Measurements from ENCODE around the gene CFAP46. TPM values are rescaled to one million over a fixed set of nuclear protein-coding genes. Genes with fewer than 3 reads are reported as not detected.

CFAP46 gene
- total RNA-seq, 1 donor from 2014 or later = 1.6 TPM

DNA sequence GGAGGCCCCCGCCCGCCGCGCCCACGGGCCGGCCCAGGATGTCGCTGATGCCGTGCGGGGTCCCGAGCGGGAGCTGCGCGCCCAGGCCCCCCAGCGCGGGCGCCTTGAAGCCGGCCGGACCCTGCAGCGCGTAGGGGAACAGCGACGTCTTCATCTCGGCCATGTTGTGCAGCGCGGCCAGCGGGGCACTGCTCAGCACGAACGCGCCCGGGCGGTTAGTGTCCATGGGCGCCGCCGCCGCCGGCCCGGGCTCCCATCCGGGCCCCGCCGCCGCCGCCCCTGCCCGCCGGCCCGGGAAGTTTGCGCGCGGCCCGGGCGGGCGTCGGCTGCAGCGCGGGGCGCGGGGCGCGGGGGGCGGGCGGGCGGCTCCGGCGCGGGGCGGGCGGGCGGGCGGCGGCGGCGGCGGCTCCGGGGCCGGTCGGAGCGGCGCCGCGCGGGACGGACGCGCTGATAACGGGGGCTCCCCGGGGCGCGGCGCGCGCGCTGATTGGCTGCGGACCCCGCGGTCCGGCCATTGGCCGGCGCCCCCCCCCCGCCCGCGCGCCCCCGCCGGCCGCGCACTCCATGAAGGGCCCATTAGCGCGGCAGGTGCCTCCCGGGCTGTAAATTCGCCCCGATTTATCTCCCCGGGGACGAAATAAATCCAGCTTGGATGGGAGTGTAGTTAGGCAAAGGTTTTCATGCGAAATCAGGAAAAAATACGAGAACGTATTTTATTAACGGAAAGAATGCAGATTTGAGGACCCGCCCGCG lies 156.5 kb downstream of the CFAP46 start, which contains the start of gene NKX6-2:
TSS of gene NKX6-2 (minus strand) at position 425 of the 753 bp plus-strand sequence. CDS start at position 226, 199 bp downstream.
- Histone ChIP-seq H3F3A (ENCODE audit: low read depth) (peaks cover 21% of the 10 kb centered on the region), H3K4me3 (peak within 1 kb of the TSS; percentile 40), H3K27me3 (peaks cover 98% of the 10 kb centered on the region), H3K9ac (no peak within 1 kb of the TSS), H3K79me2 (ENCODE audit: low read depth) (no peaks in the 10 kb centered on the region), H3K27ac (no peak within 1 kb of the TSS), H3K4me1 (peaks cover 29% of the 10 kb centered on the region), H3K9me3 (ENCODE audit: low read depth) (no peaks in the 10 kb centered on the region), H2AFZ (replicated peaks) (no peak within 1 kb of the TSS), H3K4me2 (peak within 1 kb of the TSS; percentile 85), H3K36me3 (no peaks in the 10 kb centered on the region), H4K20me1 (ENCODE audit: low read depth) (peaks cover 87% of the 10 kb centered on the region)
- peak; percentile 70 for DNase-seq (ENCODE audit: low spot score)
- Mint-ChIP-seq H3K27me3 (ENCODE audit: insufficient read depth, low read depth) (peaks cover 45% of the 10 kb centered on the region), H3K4me1 (peaks cover 11% of the 10 kb centered on the region), H3K36me3 (peaks cover 7% of the 10 kb centered on the region), H3K4me3 (peak within 1 kb of the TSS; percentile 60), H3K27ac (no peak within 1 kb of the TSS), H3K9me3 (no peaks in the 10 kb centered on the region)
- TF ChIP-seq, protein P1, sequence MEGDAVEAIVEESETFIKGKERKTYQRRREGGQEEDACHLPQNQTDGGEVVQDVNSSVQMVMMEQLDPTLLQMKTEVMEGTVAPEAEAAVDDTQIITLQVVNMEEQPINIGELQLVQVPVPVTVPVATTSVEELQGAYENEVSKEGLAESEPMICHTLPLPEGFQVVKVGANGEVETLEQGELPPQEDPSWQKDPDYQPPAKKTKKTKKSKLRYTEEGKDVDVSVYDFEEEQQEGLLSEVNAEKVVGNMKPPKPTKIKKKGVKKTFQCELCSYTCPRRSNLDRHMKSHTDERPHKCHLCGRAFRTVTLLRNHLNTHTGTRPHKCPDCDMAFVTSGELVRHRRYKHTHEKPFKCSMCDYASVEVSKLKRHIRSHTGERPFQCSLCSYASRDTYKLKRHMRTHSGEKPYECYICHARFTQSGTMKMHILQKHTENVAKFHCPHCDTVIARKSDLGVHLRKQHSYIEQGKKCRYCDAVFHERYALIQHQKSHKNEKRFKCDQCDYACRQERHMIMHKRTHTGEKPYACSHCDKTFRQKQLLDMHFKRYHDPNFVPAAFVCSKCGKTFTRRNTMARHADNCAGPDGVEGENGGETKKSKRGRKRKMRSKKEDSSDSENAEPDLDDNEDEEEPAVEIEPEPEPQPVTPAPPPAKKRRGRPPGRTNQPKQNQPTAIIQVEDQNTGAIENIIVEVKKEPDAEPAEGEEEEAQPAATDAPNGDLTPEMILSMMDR (IDR thresholded peaks at IDR 0.05) = no peak
- no peak for TF ChIP-seq EZH2phosphoT487 (IDR thresholded peaks at IDR 0.05)
- no peak for TF ChIP-seq EZH2 (IDR thresholded peaks at IDR 0.05)

DNA sequence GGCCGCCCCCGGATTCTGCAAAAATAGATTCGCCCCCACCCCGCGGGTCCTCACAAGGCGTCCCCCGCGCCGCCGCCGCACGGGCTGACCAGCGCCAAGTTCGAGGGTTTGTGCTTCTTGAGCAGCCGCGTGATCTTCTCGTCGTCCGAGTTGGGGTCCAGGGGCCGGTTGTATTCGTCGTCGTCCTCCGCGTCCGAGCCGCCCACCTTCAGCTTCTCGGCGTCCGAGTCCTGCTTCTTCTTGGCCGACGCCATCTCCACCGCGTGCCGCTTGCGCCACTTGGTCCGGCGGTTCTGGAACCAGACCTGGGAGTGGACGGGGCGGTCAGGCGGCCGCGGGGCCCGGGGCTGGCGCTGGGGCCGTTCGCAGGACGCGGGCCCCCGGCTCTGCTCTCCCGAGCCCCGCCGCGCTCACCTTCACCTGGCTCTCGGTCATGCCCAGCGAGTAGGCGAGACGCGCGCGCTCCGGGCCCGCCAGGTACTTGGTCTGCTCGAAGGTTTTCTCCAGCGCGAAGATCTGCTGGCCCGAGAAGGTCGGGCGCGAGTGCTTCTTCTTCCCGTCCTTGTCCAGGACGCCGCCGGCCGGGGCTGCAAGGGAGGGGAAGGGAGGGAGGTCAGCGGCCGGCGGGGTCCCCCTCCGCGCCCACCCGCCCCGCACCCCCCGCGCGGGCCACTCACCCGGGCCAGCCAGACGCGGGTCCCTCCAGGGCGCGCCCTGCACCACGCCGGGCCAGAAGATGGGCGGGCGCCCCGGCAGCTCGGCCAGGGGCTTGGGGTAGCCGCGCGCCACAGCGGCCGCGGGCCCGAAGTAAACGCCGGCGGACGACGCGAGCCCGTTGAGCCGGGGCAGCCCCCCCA lies 157.3 kb downstream of the CFAP46 start:
- TF ChIP-seq, protein P1 (IDR thresholded peaks at IDR 0.05) = no peak
- TF ChIP-seq EZH2 (IDR thresholded peaks at IDR 0.05) = peak; percentile 99
- peak; percentile 95 for TF ChIP-seq EZH2phosphoT487 (IDR thresholded peaks at IDR 0.05)
- no peaks in the 10 kb centered on the region for H3K36me3 ChIP-seq
- H3K27ac ChIP-seq = no peak overlapping the region
- no peak overlapping the region for H3K9ac ChIP-seq
- no peaks in the 10 kb centered on the region for H3K79me2 ChIP-seq (ENCODE audit: low read depth)
- H4K20me1 ChIP-seq (ENCODE audit: low read depth) = peaks cover 84% of the 10 kb centered on the region
- peak overlapping the region; percentile 85 for H3K4me2 ChIP-seq
- DNase-seq (ENCODE audit: low spot score) = peak; percentile 56
- peaks cover 21% of the 10 kb centered on the region for H3F3A ChIP-seq (ENCODE audit: low read depth)
- Mint-ChIP-seq H3K36me3 (peaks cover 7% of the 10 kb centered on the region), H3K4me1 (peaks cover 11% of the 10 kb centered on the region), H3K27ac (no peak overlapping the region), H3K4me3 (no peak overlapping the region), H3K27me3 (ENCODE audit: insufficient read depth, low read depth) (peaks cover 43% of the 10 kb centered on the region), H3K9me3 (no peaks in the 10 kb centered on the region)
- H2AFZ ChIP-seq (replicated peaks) = no peak overlapping the region
- H3K9me3 ChIP-seq (ENCODE audit: low read depth) = no peaks in the 10 kb centered on the region
- H3K4me1 ChIP-seq = peaks cover 29% of the 10 kb centered on the region
- peak overlapping the region; percentile 40 for H3K4me3 ChIP-seq
- H3K27me3 ChIP-seq = peaks cover 98% of the 10 kb centered on the region

DNA sequence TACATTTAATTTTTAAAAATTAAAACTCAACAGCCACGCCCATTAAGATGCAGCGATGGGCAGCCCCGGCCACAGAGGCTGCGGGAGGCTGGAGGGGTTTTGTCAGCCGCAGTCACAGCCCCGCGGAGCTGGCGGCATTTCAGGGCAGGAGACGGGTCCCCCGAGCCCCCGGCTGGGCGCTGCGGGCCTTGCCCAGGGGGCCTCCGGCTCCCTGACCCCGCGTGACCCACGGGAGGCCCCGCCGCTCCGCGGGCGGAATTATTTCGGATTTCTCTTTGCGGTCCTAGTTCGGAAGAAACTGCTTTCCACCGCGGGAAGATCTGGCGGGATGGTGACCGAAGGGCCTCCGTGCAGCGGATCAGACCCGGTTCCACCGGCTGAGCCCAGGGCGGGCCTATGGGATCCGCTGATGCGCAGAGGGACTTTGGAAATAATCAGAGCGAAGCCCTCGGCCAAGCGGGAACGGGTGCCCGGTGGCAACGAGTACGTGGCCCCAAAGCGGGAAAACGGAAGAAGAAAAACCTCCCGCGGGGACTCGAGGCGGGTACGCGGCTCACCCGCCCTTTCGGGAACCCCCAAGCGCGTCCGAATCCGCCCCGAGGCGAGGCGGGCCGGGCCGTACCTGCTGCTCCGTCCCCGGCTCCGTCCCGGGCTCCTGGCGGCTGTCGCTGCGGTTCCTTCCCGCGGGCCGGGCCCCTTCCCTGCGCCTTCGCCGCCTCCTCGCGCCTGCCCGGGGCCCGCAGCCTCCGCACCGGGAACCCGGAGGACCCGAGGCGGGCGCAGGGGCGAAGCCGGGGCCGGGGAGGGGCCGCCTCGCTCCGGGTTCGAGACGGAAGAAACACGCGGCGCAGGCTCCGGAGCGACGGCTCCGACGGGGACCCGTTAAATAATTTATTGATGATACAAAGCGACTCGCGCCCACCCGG lies 158.2 kb downstream of the CFAP46 start:
- Histone ChIP-seq H3K9me3 (ENCODE audit: low read depth) (no peaks in the 10 kb centered on the region), H3K27ac (no peak overlapping the region), H3F3A (ENCODE audit: low read depth) (peaks cover 21% of the 10 kb centered on the region), H3K36me3 (no peaks in the 10 kb centered on the region), H3K27me3 (peaks cover 93% of the 10 kb centered on the region), H3K79me2 (ENCODE audit: low read depth) (no peaks in the 10 kb centered on the region), H3K9ac (no peak overlapping the region), H3K4me3 (no peak overlapping the region), H3K4me2 (peak overlapping the region; percentile 28), H2AFZ (replicated peaks) (no peak overlapping the region), H4K20me1 (ENCODE audit: low read depth) (peaks cover 75% of the 10 kb centered on the region), H3K4me1 (peaks cover 27% of the 10 kb centered on the region)
- Mint-ChIP-seq H3K9me3 (no peaks in the 10 kb centered on the region), H3K27me3 (ENCODE audit: insufficient read depth, low read depth) (peaks cover 39% of the 10 kb centered on the region), H3K4me1 (peaks cover 11% of the 10 kb centered on the region), H3K4me3 (peak overlapping the region; percentile 69), H3K27ac (no peak overlapping the region), H3K36me3 (peaks cover 7% of the 10 kb centered on the region)
- TF ChIP-seq EZH2phosphoT487 (IDR thresholded peaks at IDR 0.05) (peak; percentile 97), EZH2 (IDR thresholded peaks at IDR 0.05) (peak; percentile 93)
- TF ChIP-seq, protein P1 (IDR thresholded peaks at IDR 0.05) = no peak
- peak; percentile 42 for DNase-seq (ENCODE audit: low spot score)
